Measurements from ENCODE around the gene DSCAML1.
"Not testable (repeated sequence)": the region's sequence is repeated elsewhere in the genome, so short reads cannot be mapped to it uniquely, and the experiment has no call there.

The DSCAML1 gene

GRCh38 chr11:117407016-117407415 lies 390.0 kb downstream of the DSCAML1 start:
- no peak for DNase-seq (ENCODE audit: low spot score)

GRCh38 chr11:117405898-117406297 lies 391.1 kb downstream of the DSCAML1 start:
- not testable (repeated sequence) for DNase-seq (ENCODE audit: low spot score)

- not testable (repeated sequence) for DNase-seq (ENCODE audit: low spot score)
Measured at GRCh38 chr11:117399100-117399840, 397.7 kb downstream of the DSCAML1 start.

- not testable (repeated sequence) for DNase-seq (ENCODE audit: low spot score)
Measured at GRCh38 chr11:117398618-117399017, 398.4 kb downstream of the DSCAML1 start.

GRCh38 chr11:117396970-117397369 lies 400.0 kb downstream of the DSCAML1 start:
- no peak for DNase-seq (ENCODE audit: low spot score)

GRCh38 chr11:117395476-117395875 lies 401.5 kb downstream of the DSCAML1 start:
- no peak for DNase-seq (ENCODE audit: low spot score)

- DNase-seq (ENCODE audit: low spot score) = no peak
Measured at GRCh38 chr11:117394221-117394925, 402.6 kb downstream of the DSCAML1 start.

- no peak for DNase-seq (ENCODE audit: low spot score)
Measured at GRCh38 chr11:117392979-117393378, 404.0 kb downstream of the DSCAML1 start.

- DNase-seq (ENCODE audit: low spot score) = no peak
Measured at GRCh38 chr11:117392001-117392690, 404.9 kb downstream of the DSCAML1 start.

GRCh38 chr11:117391181-117391580 lies 405.8 kb downstream of the DSCAML1 start:
- no peak for DNase-seq (ENCODE audit: low spot score)

GRCh38 chr11:117390743-117391142 lies 406.3 kb downstream of the DSCAML1 start:
- no peak for DNase-seq (ENCODE audit: low spot score)

GRCh38 chr11:117387992-117388755 lies 408.8 kb downstream of the DSCAML1 start:
- peak; percentile 75 for DNase-seq (ENCODE audit: low spot score)

- DNase-seq (ENCODE audit: low spot score) = no peak
Measured at GRCh38 chr11:117385906-117386305, 411.1 kb downstream of the DSCAML1 start.

GRCh38 chr11:117385471-117385870 lies 411.5 kb downstream of the DSCAML1 start:
- DNase-seq (ENCODE audit: low spot score) = no peak

GRCh38 chr11:117384045-117384444 lies 413.0 kb downstream of the DSCAML1 start:
- DNase-seq (ENCODE audit: low spot score) = peak; percentile 88

- no peak for DNase-seq (ENCODE audit: low spot score)
Measured at GRCh38 chr11:117382746-117383145, 414.3 kb downstream of the DSCAML1 start.

- DNase-seq (ENCODE audit: low spot score) = no peak
Measured at GRCh38 chr11:117381481-117382387, 415.3 kb downstream of the DSCAML1 start.

- no peak for DNase-seq (ENCODE audit: low spot score)
Measured at GRCh38 chr11:117380676-117381075, 416.3 kb downstream of the DSCAML1 start.

- no peak for DNase-seq (ENCODE audit: low spot score)
Measured at GRCh38 chr11:117378976-117379865, 417.8 kb downstream of the DSCAML1 start.
